Activated T-helper 9 cell treated with anti-CD3 and anti-CD28 coated beads, Interleukin-2, amount 50 U/mL, for 16 hours (primary cell): ENCODE measurements around the gene UBE2E1.
"Not testable (repeated sequence)": the region's sequence is repeated elsewhere in the genome, so short reads cannot be mapped to it uniquely, and the experiment has no call there.

Experiments used
- DNase-seq: peaks from one replicate; pipeline ENCODE4 v3.0.0-alpha.2; 2020; ENCODE audit warnings: low read depth

The UBE2E1 gene

GRCh38 chr3:23849462-23849861 lies 43.7 kb downstream of the UBE2E1 start:
- not testable (repeated sequence) for DNase-seq

GRCh38 chr3:23856286-23856685 lies 50.5 kb downstream of the UBE2E1 start:
- no peak for DNase-seq

DNA sequence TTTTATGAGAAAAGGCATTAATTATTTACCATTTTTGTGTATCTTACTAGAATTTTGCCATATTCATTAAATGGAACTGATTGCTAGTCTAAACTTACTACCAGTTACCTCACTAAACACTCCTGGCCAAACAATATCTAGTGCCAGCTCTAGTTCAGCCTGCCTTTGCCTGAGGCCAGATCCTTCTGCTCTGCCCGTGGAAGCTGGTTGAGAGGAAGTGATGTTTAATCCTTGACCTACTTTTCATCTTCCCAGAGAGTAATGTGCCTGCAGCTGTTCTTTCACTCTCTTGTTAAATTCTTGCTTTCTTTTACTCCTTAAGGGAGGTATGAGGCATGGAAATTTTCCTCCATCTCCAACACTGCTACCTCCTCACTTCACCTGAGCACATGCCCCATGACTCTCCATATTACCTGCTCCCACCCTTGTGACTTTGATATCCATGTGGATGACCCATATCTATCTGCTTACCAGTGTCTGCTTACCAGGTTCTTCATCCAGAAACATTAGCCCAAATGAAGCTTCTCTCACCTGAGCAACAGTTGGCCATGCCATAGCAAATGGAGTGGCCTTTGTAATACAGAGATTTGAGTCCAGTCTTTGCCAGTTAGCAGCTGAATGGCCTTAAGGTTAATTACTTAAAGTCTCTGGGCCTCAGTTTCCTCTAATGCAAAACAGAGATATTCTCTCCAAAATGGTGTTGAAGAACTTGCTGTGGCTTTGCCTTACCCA lies 53.4 kb downstream of the UBE2E1 start:
- DNase-seq = no peak

DNA sequence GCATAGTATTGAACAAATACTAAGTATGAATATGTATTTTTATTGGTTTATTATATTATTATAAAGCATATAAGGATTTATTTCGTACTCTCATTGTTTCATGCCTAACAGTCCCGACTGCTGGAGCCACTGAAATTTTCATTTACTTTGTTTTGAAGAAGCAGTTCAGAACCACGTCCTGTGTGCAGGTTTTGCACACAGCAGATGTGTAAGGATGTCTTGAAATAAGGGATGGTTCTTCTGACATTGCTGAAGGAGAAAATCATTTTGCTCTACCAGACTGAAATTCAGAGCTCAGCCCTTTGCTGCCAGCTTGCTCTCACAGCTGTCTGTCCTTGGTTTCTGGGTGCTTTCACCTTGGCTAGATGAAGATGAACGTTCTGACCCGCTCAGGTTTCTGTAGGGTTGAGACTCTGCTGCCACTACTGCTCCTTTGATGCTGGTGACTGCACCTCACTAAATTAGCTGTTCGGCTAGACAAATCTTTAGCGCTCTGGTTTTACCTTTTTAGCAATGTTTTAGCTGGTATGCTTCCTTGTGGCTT lies 54.2 kb downstream of the UBE2E1 start:
- DNase-seq = no peak

DNA sequence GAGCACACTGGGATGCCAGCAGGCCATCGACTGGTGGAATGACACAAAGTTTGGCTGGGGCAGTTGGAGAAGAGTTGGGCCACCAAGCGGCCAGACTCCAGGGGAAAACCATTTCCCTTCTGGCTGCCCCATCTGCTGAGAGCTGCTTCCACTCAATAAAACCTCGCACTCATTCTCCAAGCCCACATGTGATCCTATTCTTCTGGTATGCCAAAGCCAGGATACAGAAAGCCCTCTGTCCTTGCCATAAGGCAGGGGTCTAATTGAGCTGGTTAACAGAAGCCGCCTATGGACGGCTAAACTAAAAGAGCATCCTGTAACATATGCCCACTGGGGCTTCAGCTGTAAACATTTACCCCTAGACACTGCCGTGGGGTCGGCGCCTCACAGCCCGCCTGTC lies 55.9 kb downstream of the UBE2E1 start:
- no peak for DNase-seq

- no peak for DNase-seq
These were observed 57.3 kb downstream of the UBE2E1 start for GRCh38 chr3:23863060-23863459.

DNA sequence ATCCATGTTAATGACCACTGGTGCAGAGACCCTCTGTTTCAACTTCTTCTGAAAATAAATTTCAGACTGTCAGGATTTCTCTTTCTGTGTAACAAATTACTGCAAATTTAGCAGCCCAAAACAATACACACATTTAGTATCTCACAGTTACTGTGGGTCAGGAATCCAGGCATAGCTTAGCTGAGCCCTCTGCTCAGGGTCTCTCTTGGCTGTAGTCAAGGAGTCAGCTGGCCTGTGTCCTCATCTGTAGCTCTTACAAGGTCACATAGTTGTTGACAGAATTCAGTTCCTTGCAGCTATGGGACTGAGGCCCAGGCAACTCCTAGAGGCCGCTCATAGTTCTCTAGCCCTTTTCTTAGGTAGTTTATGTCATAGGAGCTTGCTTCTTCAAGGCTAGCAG lies 59.2 kb downstream of the UBE2E1 start:
- DNase-seq = no peak

- no peak for DNase-seq
These were observed 60.0 kb downstream of the UBE2E1 start for GRCh38 chr3:23865595-23866396.

DNA sequence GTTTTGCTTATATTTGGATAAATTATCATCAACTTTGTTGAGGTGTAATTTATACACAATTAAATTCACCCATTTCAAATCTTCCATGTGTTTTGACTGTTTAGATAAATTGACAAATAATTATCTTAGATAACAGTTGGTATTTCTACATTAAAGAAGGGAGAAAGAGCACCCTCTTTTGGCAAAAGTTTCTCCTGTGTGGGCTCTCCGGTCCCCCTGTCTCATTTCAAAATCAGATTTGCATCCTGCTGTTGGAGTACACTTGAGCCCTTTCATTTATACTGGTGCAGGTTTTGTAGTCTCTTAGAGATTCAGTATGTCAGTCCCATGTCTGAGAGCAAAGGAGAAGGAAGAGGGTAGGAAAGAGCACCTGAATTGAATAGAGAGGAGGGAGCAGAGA lies 61.6 kb downstream of the UBE2E1 start:
- DNase-seq = no peak

- DNase-seq = no peak
These were observed 62.1 kb downstream of the UBE2E1 start for GRCh38 chr3:23867838-23868237.

- DNase-seq = no peak
These were observed 64.4 kb downstream of the UBE2E1 start for GRCh38 chr3:23869977-23870662.

DNA sequence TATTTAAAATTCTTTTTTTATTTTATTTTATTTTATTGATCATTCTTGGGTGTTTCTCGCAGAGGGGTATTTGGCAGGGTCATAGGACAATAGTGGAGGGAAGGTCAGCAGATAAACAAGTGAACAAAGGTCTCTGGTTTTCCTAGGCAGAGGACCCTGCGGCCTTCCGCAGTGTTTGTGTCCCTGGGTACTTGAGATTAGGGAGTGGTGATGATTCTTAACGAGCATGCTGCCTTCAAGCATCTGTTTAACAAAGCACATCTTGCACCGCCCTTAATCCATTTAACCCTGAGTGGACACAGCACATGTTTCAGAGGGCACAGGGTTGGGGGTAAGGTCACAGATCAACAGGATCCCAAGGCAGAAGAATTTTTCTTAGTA lies 64.9 kb downstream of the UBE2E1 start:
- DNase-seq = not testable (repeated sequence)

GRCh38 chr3:23871361-23871760 lies 65.6 kb downstream of the UBE2E1 start:
- not testable (repeated sequence) for DNase-seq

DNA sequence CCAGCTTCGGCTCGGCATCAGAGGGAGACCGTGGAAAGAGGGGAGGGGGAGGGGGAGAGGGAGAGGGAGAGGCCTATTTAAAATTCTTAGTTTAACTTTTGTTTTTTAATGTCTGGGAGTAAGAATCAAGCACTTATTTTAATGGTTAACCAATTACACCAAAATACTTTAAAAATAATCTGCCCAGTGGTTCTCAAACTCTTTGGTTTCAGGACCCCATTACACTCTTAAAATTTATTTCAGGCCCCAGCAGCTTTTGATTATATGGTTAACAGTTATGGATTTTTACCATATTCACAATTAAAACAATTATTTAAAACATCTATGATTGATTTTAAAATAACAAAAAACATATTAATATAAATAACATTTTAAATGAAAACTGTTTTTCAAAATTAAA lies 66.6 kb downstream of the UBE2E1 start:
- DNase-seq = no peak

DNA sequence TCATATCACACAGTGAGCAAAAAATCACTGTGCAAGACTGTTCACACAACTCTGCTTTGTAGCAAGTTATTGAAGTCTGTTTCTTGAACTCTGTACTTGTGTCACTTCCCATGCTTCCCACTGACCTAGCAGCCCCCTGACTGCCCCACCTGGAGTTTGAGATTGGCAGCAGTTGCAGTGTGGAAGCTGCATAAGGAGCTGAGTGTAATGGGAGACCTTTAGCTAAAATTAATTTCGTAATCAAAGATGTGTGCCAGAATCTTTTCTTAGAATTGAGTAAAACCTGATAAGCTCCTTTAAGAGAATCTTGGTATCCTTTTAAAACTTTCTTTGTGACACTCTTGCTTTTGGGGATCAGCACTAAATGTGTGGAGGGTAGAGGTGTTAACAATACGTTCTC lies 68.2 kb downstream of the UBE2E1 start:
- DNase-seq = no peak

DNA sequence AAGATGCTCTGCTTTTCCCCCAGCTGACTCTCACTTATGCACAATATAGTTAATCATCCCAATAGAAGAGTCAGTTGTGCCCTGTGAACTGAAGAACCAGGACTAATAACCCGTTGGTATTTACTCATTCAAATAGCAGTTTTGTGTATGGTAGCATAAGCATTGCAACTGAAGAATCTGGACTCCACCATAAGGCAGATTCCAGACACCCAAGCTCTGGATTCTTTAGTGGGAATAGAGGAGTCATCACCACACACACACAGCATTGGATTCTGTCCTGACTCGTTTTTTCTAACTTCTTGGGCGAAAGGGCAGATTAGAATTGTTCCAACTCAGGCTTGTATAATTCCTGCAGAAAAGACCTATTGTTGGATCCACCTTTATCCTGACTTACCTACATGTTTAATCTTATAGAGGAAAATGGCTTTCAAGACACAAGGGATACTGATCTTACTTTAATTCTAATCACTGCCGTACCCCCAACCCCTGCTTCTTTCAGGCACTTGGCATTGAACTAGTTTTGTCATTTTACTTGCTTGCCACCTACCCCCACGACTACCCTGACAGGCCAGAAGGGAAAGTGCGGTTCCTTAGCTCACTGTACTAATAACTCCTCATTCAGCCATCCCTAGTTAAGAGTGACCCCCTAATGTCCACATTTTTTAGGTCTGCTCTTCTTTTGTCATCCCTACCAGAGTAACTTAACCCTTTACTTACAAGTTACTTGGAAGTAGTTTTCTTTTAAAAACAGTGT lies 68.8 kb downstream of the UBE2E1 start:
- no peak for DNase-seq

GRCh38 chr3:23875113-23875725 lies 69.5 kb downstream of the UBE2E1 start:
- DNase-seq = no peak

- no peak for DNase-seq
These were observed 71.2 kb downstream of the UBE2E1 start for GRCh38 chr3:23876923-23877322.

GRCh38 chr3:23877329-23877980 lies 71.7 kb downstream of the UBE2E1 start:
- DNase-seq = no peak

- DNase-seq = no peak
These were observed 73.7 kb downstream of the UBE2E1 start for GRCh38 chr3:23879485-23879884.
